HuH-7 (cell line): ENCODE results near the gene MRNIP.
"Not testable (repeated sequence)": the region's sequence is repeated elsewhere in the genome, so short reads cannot be mapped to it uniquely, and the experiment has no call there.

Experiments
- DNase-seq: peaks from one replicate; pipeline ENCODE4 v3.0.0; 2011; ENCODE audit warnings: low spot score

The MRNIP gene

DNA sequence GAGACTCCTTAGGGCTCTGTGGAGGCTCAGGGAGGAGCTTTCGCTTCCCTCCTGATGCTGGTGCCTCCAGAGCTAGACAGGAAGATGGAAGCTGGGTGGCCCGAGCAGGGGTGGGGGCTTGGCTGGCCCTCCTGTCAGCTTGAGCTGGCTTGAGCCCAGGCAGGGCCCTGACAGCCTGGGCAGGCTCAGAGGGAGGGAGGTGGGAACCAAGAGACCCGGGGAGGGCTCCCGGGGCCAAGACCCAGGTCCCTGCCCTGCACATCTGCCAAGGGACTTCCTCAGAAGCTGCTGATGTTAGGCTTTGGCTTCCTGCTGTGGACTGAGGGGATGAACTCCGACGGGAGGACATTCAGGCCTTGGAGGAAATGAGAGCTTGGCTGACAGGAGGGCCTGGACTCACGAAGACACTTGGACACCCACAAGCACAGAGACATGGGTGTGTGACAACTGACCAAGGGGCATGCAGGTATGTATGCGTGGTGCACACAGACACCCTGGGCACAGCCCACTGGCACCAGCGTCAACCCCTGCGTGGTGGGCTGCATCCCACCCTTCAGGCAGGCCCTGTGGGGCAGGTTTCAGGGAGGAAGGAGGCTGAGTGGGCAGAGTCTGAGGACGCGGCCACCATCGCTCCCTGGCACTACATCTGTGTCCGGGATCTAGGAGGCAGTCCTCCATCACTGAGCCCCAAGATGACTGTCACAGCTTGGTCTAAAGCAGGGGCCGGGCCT lies 66.6 kb downstream of the MRNIP start:
- DNase-seq: no peak

GRCh38 chr5:179789278-179789677 lies 69.3 kb downstream of the MRNIP start:
- not testable (repeated sequence) for DNase-seq

- no peak for DNase-seq
Observed at GRCh38 chr5:179788193-179788854, 70.3 kb downstream of the MRNIP start.
